Tibial nerve (tissue), 4 donors: ENCODE data around the gene IKZF1. TPM values are rescaled to one million over a fixed set of nuclear protein-coding genes. Genes with fewer than 3 reads are reported as not detected.
"Not testable (repeated sequence)": the region's sequence is repeated elsewhere in the genome, so short reads cannot be mapped to it uniquely, and the experiment has no call there.

Experiments used
- DNase-seq, 2 donors: peaks; one replicate each; pipeline ENCODE4 v3.0.0-alpha.2; 2019; ENCODE audit warnings: low spot score in 2 of 2
- H3K27ac ChIP-seq, 4 donors: fragments of 200-600 bp; sonication (generic) in 3 of 4; one replicate each; pipeline ENCODE4 v1.5.1; 2017 to 2019; ENCODE audit warnings: mild to moderate bottlenecking in 1 of 4
- H3K27me3 ChIP-seq, 2 donors: fragments of 200-600 bp; sonication (generic) in 1 of 2; one replicate each; pipeline versions ENCODE4 v1.5.1 to v1.6.0; 2017 to 2019
- H3K36me3 ChIP-seq, 3 donors: fragments of 200-600 bp; sonication (generic); one replicate each; pipeline ENCODE4 v1.5.1; 2018 to 2019
- H3K4me1 ChIP-seq, 4 donors: fragments of 200-600 bp; sonication (generic) in 3 of 4; one replicate each; pipeline ENCODE4 v1.5.1; 2017 to 2019
- H3K4me3 ChIP-seq, 4 donors: fragments of 200-600 bp; sonication (generic) in 3 of 4; one replicate each; pipeline ENCODE4 v1.5.1; 2017 to 2019; ENCODE audit warnings: mild to moderate bottlenecking in 1 of 4, moderate library complexity in 1 of 4
- H3K9me3 ChIP-seq, 4 donors: fragments of 200-600 bp; sonication (generic) in 3 of 4; one replicate each; pipeline ENCODE4 v1.5.1; 2017 to 2019
- CTCF ChIP-seq, 5 experiments: fragments of 200-600 bp in 3 of 5; fragments of 450-650 bp in 2 of 5; sonication (generic) in 3 of 5; IDR thresholded peaks; one replicate each; pipeline ENCODE4 v1.5.1; 2016 to 2019; ENCODE audit warnings: antibody characterized with exemption in 5 of 5, mild to moderate bottlenecking in 3 of 5, moderate library complexity in 2 of 5
- EP300 ChIP-seq, 2 donors: sonication (generic); formaldehyde crosslinking; IDR thresholded peaks; one replicate each; pipeline ENCODE4 v1.6.1; 2017; ENCODE audit warnings: antibody characterized with exemption in 2 of 2, mild to moderate bottlenecking in 1 of 2
- POLR2A ChIP-seq, 2 donors: fragments of 450-650 bp; IDR thresholded peaks; one replicate each; pipeline ENCODE4 v1.6.1; 2017; ENCODE audit warnings: antibody characterized with exemption in 2 of 2, mild to moderate bottlenecking in 2 of 2, moderate library complexity in 2 of 2
- WGBS, 2 donors: methylation state at CpG; one replicate each; pipeline ENCODE4 v1.1.5; 2018; 5-methylcytosine and 5-hydroxymethylcytosine counted together
- total RNA-seq, 4 donors: library from RNA; depleted of rRNA; stranded (reverse); fragments of >200 nt; gene quantifications; one replicate each; pipeline ENCODE4 v1.1.0, GENCODE V29; 2016

The IKZF1 gene
- total RNA-seq, 4 donors from 2014 or later = 9.6 to 32.1 (median 20.7) TPM

DNA sequence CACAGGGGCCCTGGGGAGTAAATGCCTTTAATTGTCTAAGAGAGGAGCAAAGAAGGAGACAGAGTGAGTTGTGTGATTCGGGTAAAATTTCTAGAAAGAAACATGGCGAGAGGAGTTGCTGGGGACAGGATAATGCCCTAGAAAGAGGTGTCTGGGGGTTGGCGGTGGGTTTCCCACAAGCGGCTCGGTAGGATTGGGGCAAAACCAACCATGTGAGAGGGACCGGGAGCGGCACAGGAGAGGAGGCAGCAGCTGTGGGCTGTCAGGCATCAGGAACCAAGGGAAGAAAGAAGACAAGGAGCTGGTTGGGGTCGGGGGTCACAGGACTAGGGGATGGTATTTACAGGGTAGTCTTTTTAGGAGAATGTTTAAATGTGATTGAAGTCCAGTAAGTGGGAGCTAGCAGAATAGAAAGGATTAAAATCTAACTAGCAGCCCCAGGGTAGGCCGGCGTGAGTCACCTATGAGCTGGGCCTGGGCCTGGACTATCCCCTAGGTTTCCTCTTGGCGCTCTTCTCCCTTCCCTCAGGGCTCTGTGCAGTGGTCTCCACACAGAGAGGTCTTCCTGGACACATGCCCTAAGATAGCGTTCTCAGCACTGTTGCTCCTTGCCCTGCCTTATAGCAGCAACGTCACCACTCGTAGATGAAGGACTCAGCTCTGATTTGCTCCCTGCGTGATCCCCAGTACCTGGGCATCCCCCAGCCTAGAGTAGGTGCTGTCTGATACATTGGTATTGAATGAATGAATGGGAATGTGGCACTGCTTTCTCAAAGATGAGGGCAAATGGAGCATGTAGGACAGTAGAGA, 32.6 kb downstream of the IKZF1 start:
- WGBS, 2 donors = 88 to 90% methylated on average over 15 of the region's 15 CpGs
- Histone ChIP-seq H3K27me3 (no peaks in the 10 kb centered on the region), H3K27ac (peak overlapping the region in 1 of 4 donors; percentile 60), H3K36me3 (no peaks in the 10 kb centered on the region), H3K4me1 (peaks cover 0 to 19% (median 0%) of the 10 kb centered on the region in 4 donors), H3K4me3 (no peak overlapping the region), H3K9me3 (no peaks in the 10 kb centered on the region)
- no peak for DNase-seq
- TF ChIP-seq EP300 (IDR thresholded peaks at IDR 0.05) (no peak), POLR2A (IDR thresholded peaks at IDR 0.05) (no peak), CTCF (IDR thresholded peaks at IDR 0.05) (no peak)

DNA sequence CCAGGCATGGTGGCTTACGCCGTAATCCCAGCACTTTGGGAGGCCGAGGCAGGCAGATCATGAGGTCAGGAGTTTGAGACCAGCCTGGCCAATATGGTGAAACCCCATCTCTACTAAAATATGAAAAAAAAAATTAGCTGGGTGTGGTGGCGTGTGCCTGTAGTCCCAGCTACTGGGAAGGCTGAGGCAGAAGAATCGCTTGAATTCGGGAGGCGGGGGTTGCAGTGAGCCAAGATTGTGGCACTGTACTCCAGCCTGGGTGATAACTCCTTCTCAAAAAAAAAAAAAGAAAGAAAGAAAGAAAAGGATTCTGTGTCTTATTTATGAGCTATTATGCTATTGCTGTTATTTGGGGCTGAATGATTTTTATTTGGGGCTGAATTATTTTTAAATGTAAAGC, 35.0 kb downstream of the IKZF1 start:
- 90 to 92% methylated on average over 7 of the region's 7 CpGs for WGBS, 2 donors
- H3K27me3 ChIP-seq, DNase-seq, H3K36me3 ChIP-seq, H3K27ac ChIP-seq, H3K4me3 ChIP-seq, H3K9me3 ChIP-seq: not testable (repeated sequence)
- H3K4me1 ChIP-seq = peaks cover 0 to 13% (median 2%) of the 10 kb centered on the region in 4 donors

- peaks cover 0 to 13% (median 2%) of the 10 kb centered on the region in 4 donors for H3K4me1 ChIP-seq
- WGBS, 2 donors = 55 to 65% methylated on average over 7 of the region's 7 CpGs
- no peaks in the 10 kb centered on the region for H3K27me3 ChIP-seq
- H3K36me3 ChIP-seq = no peaks in the 10 kb centered on the region
- H3K27ac ChIP-seq = peak overlapping the region in 1 of 4 donors; percentile 26
- TF ChIP-seq CTCF (IDR thresholded peaks at IDR 0.05) (no peak), EP300 (IDR thresholded peaks at IDR 0.05) (no peak), POLR2A (IDR thresholded peaks at IDR 0.05) (no peak)
- no peak for DNase-seq
- H3K9me3 ChIP-seq = no peaks in the 10 kb centered on the region
- no peak overlapping the region for H3K4me3 ChIP-seq
Observed at GRCh38 chr7:50339990-50340500, 35.5 kb downstream of the IKZF1 start.

DNA sequence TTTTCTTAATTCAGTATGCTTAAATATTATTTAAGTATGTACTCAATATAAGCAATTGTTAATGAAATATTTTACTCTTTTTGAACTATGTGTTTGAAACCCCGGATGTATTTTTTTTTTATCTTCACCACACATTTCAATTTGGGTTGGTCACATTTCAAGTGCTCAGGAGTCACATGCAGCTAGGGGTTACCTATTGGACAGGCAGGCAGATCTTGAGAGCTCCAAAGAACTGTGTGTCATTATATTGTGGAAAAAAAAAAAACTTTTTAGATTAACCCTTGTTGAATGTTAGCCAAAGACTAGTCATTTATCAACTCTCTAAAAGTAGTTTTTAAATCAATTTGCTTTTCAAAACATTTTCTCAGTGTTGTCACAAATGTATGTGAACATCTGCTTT, 37.2 kb downstream of the IKZF1 start:
- H3K27ac ChIP-seq = no peak overlapping the region
- no peaks in the 10 kb centered on the region for H3K27me3 ChIP-seq
- peaks cover 0 to 13% (median 2%) of the 10 kb centered on the region in 4 donors for H3K4me1 ChIP-seq
- H3K4me3 ChIP-seq = no peak overlapping the region
- DNase-seq = no peak
- WGBS, 2 donors = 77 to 82% methylated on average over 1 of the region's 1 CpG
- H3K9me3 ChIP-seq = no peaks in the 10 kb centered on the region
- no peaks in the 10 kb centered on the region for H3K36me3 ChIP-seq
- TF ChIP-seq POLR2A (IDR thresholded peaks at IDR 0.05) (no peak), EP300 (IDR thresholded peaks at IDR 0.05) (no peak), CTCF (IDR thresholded peaks at IDR 0.05) (no peak)

DNA sequence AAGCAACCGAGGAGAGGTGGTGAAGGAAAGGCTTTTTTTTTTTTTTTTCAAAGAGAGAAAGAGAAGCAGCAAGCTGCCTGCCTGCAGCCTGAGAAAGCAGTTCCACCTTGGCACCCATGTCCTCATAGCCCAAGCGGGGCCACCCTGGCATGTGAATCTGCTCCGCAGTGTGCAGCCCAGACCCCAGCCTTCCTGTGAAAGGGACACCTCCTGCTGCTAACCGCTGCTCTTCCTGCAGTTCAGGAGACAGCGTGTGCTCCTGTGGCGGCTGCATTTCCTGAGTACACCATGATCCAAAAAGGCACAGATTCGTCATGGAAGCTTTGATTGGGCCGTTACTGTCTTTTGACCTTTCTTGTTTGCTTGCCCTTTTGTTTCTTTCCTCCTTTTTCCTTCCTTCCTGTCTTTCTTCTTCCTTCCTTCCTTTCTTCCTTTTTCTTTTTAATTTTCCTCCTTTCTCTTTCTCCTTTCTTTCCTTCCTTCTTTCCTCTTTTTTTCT, 38.1 kb downstream of the IKZF1 start:
- Histone ChIP-seq H3K27me3 (no peaks in the 10 kb centered on the region), H3K4me3 (no peak overlapping the region), H3K4me1 (peaks cover 0 to 8% (median 2%) of the 10 kb centered on the region in 4 donors), H3K36me3 (no peaks in the 10 kb centered on the region), H3K9me3 (no peaks in the 10 kb centered on the region), H3K27ac (peak overlapping the region in 1 of 4 donors; percentile 53)
- DNase-seq = no peak
- WGBS, 2 donors = 10 to 17% methylated on average over 8 of the region's 8 CpGs
- TF ChIP-seq EP300 (IDR thresholded peaks at IDR 0.05) (peak; percentile 14 to 57), POLR2A (IDR thresholded peaks at IDR 0.05) (no peak)
